Caco-2 (cell line): ENCODE measurements around the gene S1PR3. TPM values are rescaled to one million over a fixed set of nuclear protein-coding genes. Genes with fewer than 3 reads are reported as not detected.
A peak's percentile ranks its signal among the peaks of the same experiment; 100 is the strongest.

ENCODE experiments used
- BruUV-seq: library from RNA; stranded (reverse); fragments of 400-500 nt; replicated peaks from 2 replicates; lab custom pipeline; 2021; lab: Mats Ljungman, UMichigan
- CTCF ChIA-PET: fragments of 300-600 bp; sonication (Branson Sonifier 250); formaldehyde crosslinking; loops from one replicate; lab custom pipeline; 2022; ENCODE audit warnings: antibody characterized with exemption; lab: Charles Lee
- POLR2A ChIA-PET: fragments of 300-600 bp; sonication (Branson Sonifier 250); formaldehyde crosslinking; loops from one replicate; lab custom pipeline; 2022; ENCODE audit warnings: antibody characterized with exemption; lab: Charles Lee
- DNase-seq, 2 experiments: peaks; one replicate each; pipeline versions ENCODE4 v3.0.0 to v3.0.0-alpha.2; 2020 to 2022
- H3K27me3 ChIP-seq: replicated peaks from 2 replicates; pipeline ENCODE4 v1.6.0; 2011; ENCODE audit warnings: low read length; ENCODE audit not compliant: control insufficient read depth, insufficient read depth
- H3K36me3 ChIP-seq: 2 replicates; pipeline ENCODE4 v1.5.1; 2011; ENCODE audit warnings: low read length; ENCODE audit not compliant: control insufficient read depth, insufficient read depth
- H3K4me1 ChIP-seq: fragments of 250-450 bp; sonication (Bioruptor Pico); 2 replicates; pipeline ENCODE4 v1.5.1; 2020; ENCODE audit warnings: mild to moderate bottlenecking
- H3K4me3 ChIP-seq: 2 replicates; pipeline ENCODE4 v1.5.1; 2011; ENCODE audit warnings: low read depth, mild to moderate bottlenecking, control low read depth, low read length
- H3K9me3 ChIP-seq: fragments of 250-450 bp; sonication (Bioruptor Pico); 2 replicates; pipeline ENCODE4 v1.5.1; 2020; ENCODE audit warnings: mild to moderate bottlenecking, moderate library complexity
- H3K27ac Mint-ChIP-seq: one replicate; pipeline ENCODE4 v1.8.0; 2022; ENCODE audit warnings: mixed read lengths; ENCODE audit not compliant: unreplicated experiment
- H3K27me3 Mint-ChIP-seq: one replicate; pipeline ENCODE4 v1.8.0; 2022; ENCODE audit warnings: mixed read lengths; ENCODE audit not compliant: insufficient read depth, unreplicated experiment
- H3K36me3 Mint-ChIP-seq: one replicate; pipeline ENCODE4 v1.8.0; 2022; ENCODE audit warnings: mild to moderate bottlenecking, mixed read lengths; ENCODE audit not compliant: insufficient read depth, unreplicated experiment
- H3K4me1 Mint-ChIP-seq: one replicate; pipeline ENCODE4 v1.8.0; 2022; ENCODE audit warnings: low read depth, mixed read lengths; ENCODE audit not compliant: unreplicated experiment
- H3K4me3 Mint-ChIP-seq: one replicate; pipeline ENCODE4 v1.8.0; 2022; ENCODE audit warnings: mild to moderate bottlenecking, moderate library complexity, mixed read lengths; ENCODE audit not compliant: unreplicated experiment
- H3K9me3 Mint-ChIP-seq: one replicate; pipeline ENCODE4 v1.8.0; 2022; ENCODE audit warnings: mixed read lengths; ENCODE audit not compliant: unreplicated experiment
- CTCF ChIP-seq, 2 experiments: fragments of 200-600 bp in 1 of 2; IDR thresholded peaks; 1 replicate in 1 of 2; 2 replicates in 1 of 2; pipeline versions ENCODE4 v1.5.1 to v1.8.0; 2011 to 2022; ENCODE audit warnings: antibody characterized with exemption in 1 of 2, control low read depth in 1 of 2, inconsistent platforms in 1 of 2, low read depth in 1 of 2, low read length in 1 of 2, mild to moderate bottlenecking in 1 of 2, moderate library complexity in 1 of 2; ENCODE audit not compliant: insufficient read depth in 1 of 2, severe bottlenecking in 1 of 2, unreplicated experiment in 1 of 2
- intact Hi-C: fragments of 100-400 bp; cut with micrococcal nuclease; formaldehyde crosslinking; loops from one replicate; pipeline ENCODE4 v1.10.0; 2022; ENCODE audit not compliant: unreplicated experiment
- total RNA-seq: library from RNA; stranded (reverse); gene quantifications from 2 replicates; pipeline ENCODE4 v1.2.3, GENCODE V29; 2022

S1PR3 gene
- total RNA-seq, 1 experiment from 2014 or later = 1.00 TPM

GRCh38 chr9:89022001-89022759, 30.9 kb downstream of the S1PR3 start:
- Histone ChIP-seq H3K36me3 (no peaks in the 10 kb centered on the region), H3K9me3 (no peaks in the 10 kb centered on the region), H3K27me3 (no peaks in the 10 kb centered on the region), H3K4me1 (no peaks in the 10 kb centered on the region), H3K4me3 (no peak overlapping the region)
- intact Hi-C loops = loop anchor here (5.0 kb wide), 1 partner anchor 115 kb away; no protein-coding TSS in a partner anchor
- H3K27me3 Mint-ChIP-seq = no peaks in the 10 kb centered on the region
- no TSS peak for BruUV-seq
- H3K36me3 Mint-ChIP-seq = no peaks in the 10 kb centered on the region
- peak; percentile 2 to 37 for DNase-seq
- ChIA-PET CTCF (no interaction called here), POLR2A (no interaction called here)
- TF ChIP-seq CTCF (IDR thresholded peaks at IDR 0.05; ENCODE audit: insufficient read depth in 1 of 2, low read depth in 1 of 2, low read length in 1 of 2, severe bottlenecking in 1 of 2, unreplicated experiment in 1 of 2) = no peak
- no peak overlapping the region for H3K27ac Mint-ChIP-seq
- no peaks in the 10 kb centered on the region for H3K4me1 Mint-ChIP-seq
- no peak overlapping the region for H3K4me3 Mint-ChIP-seq
- no peaks in the 10 kb centered on the region for H3K9me3 Mint-ChIP-seq

- H3K36me3 Mint-ChIP-seq = no peaks in the 10 kb centered on the region
- no peak for DNase-seq
- CTCF ChIA-PET = no interaction called here
- intact Hi-C loops = loop anchor here (5.0 kb wide), 1 partner anchor 114 kb away; no protein-coding TSS in a partner anchor
- H3K27me3 Mint-ChIP-seq = no peaks in the 10 kb centered on the region
- no peak overlapping the region for H3K4me3 Mint-ChIP-seq
- POLR2A ChIA-PET = no interaction called here
- H3K4me3 ChIP-seq = no peak overlapping the region
- no peaks in the 10 kb centered on the region for H3K4me1 Mint-ChIP-seq
- H3K4me1 ChIP-seq = no peaks in the 10 kb centered on the region
- H3K36me3 ChIP-seq = no peaks in the 10 kb centered on the region
- no peak overlapping the region for H3K27ac Mint-ChIP-seq
- no peaks in the 10 kb centered on the region for H3K9me3 ChIP-seq
- no TSS peak for BruUV-seq
- H3K9me3 Mint-ChIP-seq = no peaks in the 10 kb centered on the region
- no peaks in the 10 kb centered on the region for H3K27me3 ChIP-seq
- no peak for TF ChIP-seq CTCF (IDR thresholded peaks at IDR 0.05; ENCODE audit: insufficient read depth in 1 of 2, low read depth in 1 of 2, low read length in 1 of 2, severe bottlenecking in 1 of 2, unreplicated experiment in 1 of 2)
Observed at GRCh38 chr9:89022902-89023301, 31.6 kb downstream of the S1PR3 start.

GRCh38 chr9:89023740-89024139, 32.5 kb downstream of the S1PR3 start:
- H3K9me3 Mint-ChIP-seq = no peaks in the 10 kb centered on the region
- H3K27ac Mint-ChIP-seq = no peak overlapping the region
- no peaks in the 10 kb centered on the region for H3K36me3 Mint-ChIP-seq
- no TSS peak for BruUV-seq
- TF ChIP-seq CTCF (IDR thresholded peaks at IDR 0.05; ENCODE audit: insufficient read depth in 1 of 2, low read depth in 1 of 2, low read length in 1 of 2, severe bottlenecking in 1 of 2, unreplicated experiment in 1 of 2) = no peak
- DNase-seq = no peak
- H3K4me1 Mint-ChIP-seq = no peaks in the 10 kb centered on the region
- CTCF ChIA-PET = no interaction called here
- H3K4me3 Mint-ChIP-seq = no peak overlapping the region
- intact Hi-C loops = loop anchor here (5.0 kb wide), 1 partner anchor 114 kb away; no protein-coding TSS in a partner anchor
- Histone ChIP-seq H3K4me1 (no peaks in the 10 kb centered on the region), H3K9me3 (no peaks in the 10 kb centered on the region), H3K36me3 (no peaks in the 10 kb centered on the region), H3K27me3 (no peaks in the 10 kb centered on the region), H3K4me3 (no peak overlapping the region)
- POLR2A ChIA-PET = no interaction called here
- H3K27me3 Mint-ChIP-seq = no peaks in the 10 kb centered on the region
